HepG2 (cell line): ENCODE measurements around the gene MEIS1. TPM values are rescaled to one million over a fixed set of nuclear protein-coding genes. Genes with fewer than 3 reads are reported as not detected.
A peak's percentile ranks its signal among the peaks of the same experiment; 100 is the strongest.

Experiments used
- ATAC-seq: fragments of 200-7000 bp; cut with Tn5 transposase; 3 replicates; pipeline ENCODE4 v1.9.1; 2020; ENCODE audit warnings: mild to moderate bottlenecking, moderate library complexity
- BruUV-seq: library from RNA; stranded (reverse); fragments of 400-500 nt; replicated peaks from 2 replicates; lab custom pipeline; 2021; lab: Mats Ljungman, UMichigan
- CTCF ChIA-PET: fragments of 300-600 bp; formaldehyde crosslinking; extraction: SDS; loops from one replicate; lab custom pipeline; 2021; ENCODE audit warnings: low total read pairs, inconsistent platforms, low intra/inter-chr PET ratio; lab: Yijun Ruan, JAX
- POLR2A ChIA-PET: fragments of 350-600 bp; sonication (Branson Sonifier 250); formaldehyde crosslinking; loops from one replicate; lab custom pipeline; 2020; ENCODE audit warnings: antibody characterized with exemption, inconsistent platforms; lab: Yijun Ruan, JAX
- DNase-seq: peaks from one replicate; pipeline ENCODE4 v3.0.0-alpha.2; 2015; ENCODE audit warnings: low spot score
- FAIRE-seq: peaks from 3 replicates; lab custom pipeline; 2011; peaks lifted over from hg19 to GRCh38; lab: Jason Lieb, UNC
- H2AFZ ChIP-seq: one replicate; pipeline ENCODE4 v1.6.1; 2011; ENCODE audit warnings: low read length, inconsistent platforms
- H3K27ac ChIP-seq: fragments of 300-600 bp; 3 replicates; pipeline ENCODE4 v1.8.0; 2011; ENCODE audit warnings: mixed run types, mild to moderate bottlenecking, mixed read lengths, low read length, inconsistent platforms; ENCODE audit not compliant: insufficient read depth; ENCODE audit errors: extremely low read length
- H3K27me3 ChIP-seq, 2 experiments: fragments of 200-600 bp in 1 of 2; 2 replicates in 1 of 2; 3 replicates in 1 of 2; pipeline versions ENCODE4 v1.6.0 to v1.8.0; 2011; ENCODE audit warnings: low read length in 2 of 2, mild to moderate bottlenecking in 2 of 2, moderate library complexity in 2 of 2, inconsistent platforms in 1 of 2; ENCODE audit not compliant: insufficient read depth in 2 of 2, control insufficient read depth in 1 of 2
- H3K36me3 ChIP-seq, 2 experiments: fragments of 200-600 bp in 1 of 2; replicated peaks in 1 of 2; 2 replicates in 1 of 2; 3 replicates in 1 of 2; pipeline versions ENCODE4 v1.5.1 to v1.8.0; 2011; ENCODE audit warnings: low read length in 2 of 2, inconsistent platforms in 1 of 2; ENCODE audit not compliant: insufficient read depth in 2 of 2, control insufficient read depth in 1 of 2
- H3K4me1 ChIP-seq: 2 replicates; pipeline ENCODE4 v1.5.1; 2012; ENCODE audit warnings: low read length, inconsistent platforms; ENCODE audit not compliant: insufficient read depth
- H3K4me2 ChIP-seq: 2 replicates; pipeline ENCODE4 v1.6.0; 2011; ENCODE audit warnings: low read depth, low read length, inconsistent platforms
- H3K4me3 ChIP-seq, 3 experiments: fragments of 200-600 bp in 1 of 3; sonication (generic), shearing (Covaris generic) in 1 of 3; replicated peaks in 1 of 3; 2 replicates each; pipeline ENCODE4 v1.5.1; 2011 to 2016; ENCODE audit warnings: low read length in 3 of 3, inconsistent platforms in 2 of 3, low read depth in 2 of 3, mild to moderate bottlenecking in 2 of 3, control low read depth in 1 of 3, mixed read lengths in 1 of 3; ENCODE audit not compliant: insufficient read depth in 1 of 3
- H3K79me2 ChIP-seq: one replicate; pipeline ENCODE4 v1.6.1; 2011; ENCODE audit warnings: low read length, inconsistent platforms; ENCODE audit not compliant: insufficient read depth
- H3K9ac ChIP-seq: 2 replicates; pipeline ENCODE4 v1.6.0; 2011; ENCODE audit warnings: mild to moderate bottlenecking, low read depth, low read length, inconsistent platforms; ENCODE audit not compliant: insufficient read depth
- H3K9me3 ChIP-seq: 2 replicates; pipeline ENCODE4 v1.5.1; 2012; ENCODE audit warnings: mild to moderate bottlenecking, low read length
- H4K20me1 ChIP-seq: 2 replicates; pipeline ENCODE4 v1.6.0; 2011; ENCODE audit warnings: inconsistent platforms, mild to moderate bottlenecking, low read length, moderate library complexity; ENCODE audit not compliant: insufficient read depth
- AGO2 ChIP-seq: fragments of 200-400 bp; formaldehyde crosslinking; optimal IDR thresholded peaks from 2 replicates; pipeline ENCODE3; 2017; ENCODE audit warnings: mild to moderate bottlenecking, low read depth, low read length, moderate library complexity
- ARHGAP35 ChIP-seq: sonication (generic); formaldehyde crosslinking; IDR thresholded peaks from 2 replicates; pipeline ENCODE4 v1.9.0; 2022; ENCODE audit warnings: mild to moderate bottlenecking, inconsistent platforms, moderate library complexity, missing genetic modification reagents, borderline replicate concordance
- ETS1 ChIP-seq: sonication (generic); formaldehyde crosslinking; IDR thresholded peaks from 2 replicates; pipeline ENCODE4 v1.4.0; 2020; ENCODE audit warnings: missing genetic modification reagents
- FOXK1 ChIP-seq: sonication (generic); formaldehyde crosslinking; IDR thresholded peaks from 2 replicates; pipeline ENCODE4 v1.4.0; 2020; ENCODE audit warnings: low read depth, missing genetic modification reagents, borderline replicate concordance
- HMG20A ChIP-seq: IDR thresholded peaks from 2 replicates; pipeline ENCODE4 v1.6.1; 2016; ENCODE audit warnings: borderline replicate concordance
- MAFK ChIP-seq, 2 experiments: IDR thresholded peaks in 1 of 2; conservative IDR thresholded peaks in 1 of 2; 2 replicates each; pipeline ENCODE4 v1.6.1; 2011; ENCODE audit warnings: improper control_type of control experiment in 2 of 2, low read length in 2 of 2
- NFATC3 ChIP-seq: sonication (generic); formaldehyde crosslinking; IDR thresholded peaks from 2 replicates; pipeline ENCODE4 v1.5.1; 2020; ENCODE audit warnings: mild to moderate bottlenecking, missing genetic modification reagents
- NR2C2 ChIP-seq: sonication (generic); formaldehyde crosslinking; IDR thresholded peaks from 2 replicates; pipeline ENCODE4 v1.4.0; 2020; ENCODE audit warnings: missing genetic modification reagents, mild to moderate bottlenecking, moderate library complexity, borderline replicate concordance
- POLR2AphosphoS5 ChIP-seq: IDR thresholded peaks from 2 replicates; pipeline ENCODE4 v1.6.1; 2012; ENCODE audit warnings: low read depth, low read length
- RNF2 ChIP-seq: fragments of 450-650 bp; conservative IDR thresholded peaks from 2 replicates; pipeline ENCODE4 v1.6.1; 2016; ENCODE audit warnings: low read depth
- TBL1XR1 ChIP-seq: fragments of 150-350 bp; IDR thresholded peaks from 2 replicates; pipeline ENCODE4 v1.6.1; 2014; ENCODE audit warnings: borderline replicate concordance, low read length; ENCODE audit not compliant: partially characterized antibody
- XBP1 ChIP-seq: sonication (generic); formaldehyde crosslinking; IDR thresholded peaks from 2 replicates; pipeline ENCODE4 v1.5.0; 2020; ENCODE audit warnings: missing genetic modification reagents
- YY1 ChIP-seq: IDR thresholded peaks from 2 replicates; pipeline ENCODE4 v1.6.1; 2011; ENCODE audit warnings: low read length, low read depth, moderate library complexity, mild to moderate bottlenecking; ENCODE audit not compliant: insufficient read depth, insufficient replicate concordance
- ZNF430 ChIP-seq: sonication (generic); formaldehyde crosslinking; IDR thresholded peaks from 2 replicates; pipeline ENCODE4 v1.9.0; 2021; ENCODE audit warnings: mild to moderate bottlenecking, missing genetic modification reagents
- WGBS: methylation state at CpG from one replicate; pipeline ENCODE4 v1.1.6; 2017; ENCODE audit warnings: low lambda C conversion rate; 5-methylcytosine and 5-hydroxymethylcytosine counted together
- in situ Hi-C: cut with HindIII; loops from 2 replicates; pipeline ENCODE4 v1.10.0; 2017; ENCODE audit warnings: low pct_unique_long_range_greater_than_20kb; ENCODE audit not compliant: extremely low pct_ligation_motif_present
- intact Hi-C: fragments of 100-400 bp; cut with micrococcal nuclease; formaldehyde crosslinking; loops from one replicate; pipeline ENCODE4 v1.10.0; 2022; ENCODE audit not compliant: unreplicated experiment
- polyA plus RNA-seq, 8 experiments: library from polyadenylated mRNA; depleted of rRNA in 3 of 8; stranded (reverse) in 7 of 8; unstranded in 1 of 8; fragments of >200 nt; fragmentation: Illumina TruSeq in 4 of 8; extraction: Trizol in 4 of 8; gene quantifications; 2 replicates each; pipeline versions ENCODE4 v1.2.1 to v1.2.3, GENCODE V29; 2011 to 2016; ENCODE audit warnings: low read depth in 4 of 8, missing spikeins in 1 of 8, mixed read lengths in 1 of 8; ENCODE audit not compliant: insufficient read depth in 1 of 8
- total RNA-seq, 5 experiments: library from RNA; depleted of rRNA; stranded (reverse); fragments of >200 nt; fragmentation: Illumina TruSeq; extraction: Trizol; gene quantifications; 2 replicates each; pipeline ENCODE4 v1.2.3, GENCODE V29; 2016; ENCODE audit warnings: low read depth in 1 of 5
- TF ChIP-seq, protein P1 (sequence below): sonication (generic); formaldehyde crosslinking; IDR thresholded peaks from 2 replicates; pipeline ENCODE4 v1.9.0; 2021; ENCODE audit warnings: missing genetic modification reagents, mild to moderate bottlenecking, borderline replicate concordance
- TF ChIP-seq, protein P2 (sequence below): sonication (generic); formaldehyde crosslinking; IDR thresholded peaks from 2 replicates; pipeline ENCODE4 v1.4.0; 2020; ENCODE audit warnings: missing genetic modification reagents, borderline replicate concordance

MEIS1 gene
- total and polyA plus RNA-seq, 2 of the 13 experiments (the other 11 are each of a cell fraction or from before 2014, with no cell fraction given) = 3.8 to 6.0 TPM

DNA sequence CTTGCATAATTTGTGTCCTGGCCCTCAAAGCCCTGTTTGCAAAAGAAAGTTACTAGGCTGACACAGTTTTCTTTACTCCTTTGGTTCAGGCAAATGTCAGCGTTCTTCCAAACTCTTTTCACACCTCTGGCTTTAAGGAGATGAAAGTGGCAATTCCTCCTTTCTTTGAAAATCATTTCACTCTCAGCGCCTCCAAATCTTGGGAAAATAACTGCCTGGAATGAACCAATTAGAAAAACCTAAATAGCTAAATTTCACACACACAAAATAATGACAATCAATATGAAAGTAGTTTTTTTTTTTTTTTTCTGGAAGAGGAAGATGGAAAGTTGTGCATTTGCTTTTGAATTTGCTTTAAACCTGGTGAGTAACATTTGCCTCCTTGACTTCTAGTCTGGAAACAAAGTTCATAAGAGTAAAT lies 1.7 kb downstream of the MEIS1 start (continued):
- TF ChIP-seq, protein P1, sequence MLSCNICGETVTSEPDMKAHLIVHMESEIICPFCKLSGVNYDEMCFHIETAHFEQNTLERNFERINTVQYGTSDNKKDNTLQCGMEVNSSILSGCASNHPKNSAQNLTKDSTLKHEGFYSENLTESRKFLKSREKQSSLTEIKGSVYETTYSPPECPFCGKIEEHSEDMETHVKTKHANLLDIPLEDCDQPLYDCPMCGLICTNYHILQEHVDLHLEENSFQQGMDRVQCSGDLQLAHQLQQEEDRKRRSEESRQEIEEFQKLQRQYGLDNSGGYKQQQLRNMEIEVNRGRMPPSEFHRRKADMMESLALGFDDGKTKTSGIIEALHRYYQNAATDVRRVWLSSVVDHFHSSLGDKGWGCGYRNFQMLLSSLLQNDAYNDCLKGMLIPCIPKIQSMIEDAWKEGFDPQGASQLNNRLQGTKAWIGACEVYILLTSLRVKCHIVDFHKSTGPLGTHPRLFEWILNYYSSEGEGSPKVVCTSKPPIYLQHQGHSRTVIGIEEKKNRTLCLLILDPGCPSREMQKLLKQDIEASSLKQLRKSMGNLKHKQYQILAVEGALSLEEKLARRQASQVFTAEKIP (CRISPR knock-in tag) = no peak
- TF ChIP-seq XBP1 = no peak
- no peak for TF ChIP-seq NR2C2
- TF ChIP-seq ARHGAP35 (CRISPR knock-in tag) = no peak
- no peak for TF ChIP-seq YY1
- TF ChIP-seq HMG20A (CRISPR knock-in tag) = no peak

DNA sequence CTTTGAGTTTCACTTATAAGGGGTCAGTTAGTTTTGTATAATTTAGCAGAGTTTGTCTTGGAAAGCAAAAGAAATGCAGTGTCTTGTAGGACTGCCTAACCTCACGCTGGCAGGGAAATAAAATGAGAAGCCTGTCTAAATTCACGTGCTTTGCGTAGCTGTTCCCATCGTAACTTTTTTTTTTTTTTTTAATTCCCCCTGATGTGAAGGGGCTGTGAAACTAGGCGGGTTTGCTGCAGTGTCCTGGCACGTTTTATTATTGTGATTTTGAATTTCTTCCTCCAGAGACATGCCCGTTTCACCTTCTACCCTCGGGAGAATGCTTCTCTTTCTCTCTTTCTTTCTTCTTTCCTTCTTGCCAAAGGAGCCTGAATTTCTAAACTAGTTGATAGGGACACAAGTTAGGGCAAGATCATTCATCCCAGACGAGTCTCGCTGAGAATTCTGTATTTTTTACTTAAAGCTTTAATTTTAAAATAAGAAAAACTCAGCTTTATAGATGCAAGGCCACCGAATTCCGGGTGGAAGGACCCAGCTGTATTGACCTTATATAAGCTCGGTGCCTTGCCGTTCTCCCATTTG lies 2.3 kb downstream of the MEIS1 start:
- H3K79me2 ChIP-seq = no peaks in the 10 kb centered on the region
- no peak overlapping the region for H3K27ac ChIP-seq
- ChIA-PET POLR2A (interaction anchor here (0.9 kb wide), 1 partner anchor 9 kb away, joined by 4 read pairs; no protein-coding TSS in a partner anchor), CTCF (no interaction called here)
- no peak overlapping the region for H3K9ac ChIP-seq
- BruUV-seq = no TSS peak
- peaks cover 0 to 11% of the 10 kb centered on the region in 2 experiments; a peak in 2 of 5 replicates for H3K27me3 ChIP-seq
- DNase-seq (no peak), FAIRE-seq (no peak), ATAC-seq (no peak)
- in situ Hi-C loops (loop anchor here (10.0 to 25.0 kb wide), 5 partner anchors 775 to 1600 kb away; no protein-coding TSS in a partner anchor), intact Hi-C loops (no loop called here)
- H3K4me1 ChIP-seq = peaks cover 19% of the 10 kb centered on the region
- no peaks in the 10 kb centered on the region; a peak in 1 of 5 replicates for H3K36me3 ChIP-seq
- H3K4me3 ChIP-seq = no peak overlapping the region
- no peaks in the 10 kb centered on the region for H3K9me3 ChIP-seq
- H4K20me1 ChIP-seq = no peaks in the 10 kb centered on the region
- WGBS = 80% methylated on average over 14 of the region's 14 CpGs
- peak overlapping the region; percentile 99; the same call in 1 of the 2 replicates for H3K4me2 ChIP-seq
- no peak overlapping the region for H2AFZ ChIP-seq
- TF ChIP-seq MAFK (conservative IDR thresholded peaks at IDR 0.05 in 1 of 2, IDR thresholded peaks at IDR 0.05 in 1 of 2; ENCODE audit: low read length in 2 of 2) (no peak), POLR2AphosphoS5 (no peak), ZNF430 (CRISPR knock-in tag) (no peak), RNF2 (no peak), AGO2 (no peak), ETS1 (CRISPR knock-in tag) (no peak), TBL1XR1 (no peak), NR2C2 (no peak), FOXK1 (CRISPR knock-in tag) (no peak), NFATC3 (CRISPR knock-in tag) (no peak)
- TF ChIP-seq, protein P2, sequence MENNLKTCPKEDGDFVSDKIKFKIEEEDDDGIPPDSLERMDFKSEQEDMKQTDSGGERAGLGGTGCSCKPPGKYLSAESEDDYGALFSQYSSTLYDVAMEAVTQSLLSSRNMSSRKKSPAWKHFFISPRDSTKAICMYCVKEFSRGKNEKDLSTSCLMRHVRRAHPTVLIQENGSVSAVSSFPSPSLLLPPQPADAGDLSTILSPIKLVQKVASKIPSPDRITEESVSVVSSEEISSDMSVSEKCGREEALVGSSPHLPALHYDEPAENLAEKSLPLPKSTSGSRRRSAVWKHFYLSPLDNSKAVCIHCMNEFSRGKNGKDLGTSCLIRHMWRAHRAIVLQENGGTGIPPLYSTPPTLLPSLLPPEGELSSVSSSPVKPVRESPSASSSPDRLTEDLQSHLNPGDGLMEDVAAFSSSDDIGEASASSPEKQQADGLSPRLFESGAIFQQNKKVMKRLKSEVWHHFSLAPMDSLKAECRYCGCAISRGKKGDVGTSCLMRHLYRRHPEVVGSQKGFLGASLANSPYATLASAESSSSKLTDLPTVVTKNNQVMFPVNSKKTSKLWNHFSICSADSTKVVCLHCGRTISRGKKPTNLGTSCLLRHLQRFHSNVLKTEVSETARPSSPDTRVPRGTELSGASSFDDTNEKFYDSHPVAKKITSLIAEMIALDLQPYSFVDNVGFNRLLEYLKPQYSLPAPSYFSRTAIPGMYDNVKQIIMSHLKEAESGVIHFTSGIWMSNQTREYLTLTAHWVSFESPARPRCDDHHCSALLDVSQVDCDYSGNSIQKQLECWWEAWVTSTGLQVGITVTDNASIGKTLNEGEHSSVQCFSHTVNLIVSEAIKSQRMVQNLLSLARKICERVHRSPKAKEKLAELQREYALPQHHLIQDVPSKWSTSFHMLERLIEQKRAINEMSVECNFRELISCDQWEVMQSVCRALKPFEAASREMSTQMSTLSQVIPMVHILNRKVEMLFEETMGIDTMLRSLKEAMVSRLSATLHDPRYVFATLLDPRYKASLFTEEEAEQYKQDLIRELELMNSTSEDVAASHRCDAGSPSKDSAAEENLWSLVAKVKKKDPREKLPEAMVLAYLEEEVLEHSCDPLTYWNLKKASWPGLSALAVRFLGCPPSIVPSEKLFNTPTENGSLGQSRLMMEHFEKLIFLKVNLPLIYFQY (CRISPR knock-in tag) = no peak
